GM12801 (cell line): ENCODE data around the gene TMEM271.

ENCODE experiments used
- TF ChIP-seq, protein P1 (sequence below): IDR thresholded peaks from one replicate; pipeline ENCODE4 v1.5.1; 2011; ENCODE audit warnings: control low read depth; ENCODE audit not compliant: insufficient read length; ENCODE audit errors: extremely low read depth

TMEM271 gene

GRCh38 chr4:526189-526909, 49.7 kb downstream of the TMEM271 start:
- TF ChIP-seq, protein P1, sequence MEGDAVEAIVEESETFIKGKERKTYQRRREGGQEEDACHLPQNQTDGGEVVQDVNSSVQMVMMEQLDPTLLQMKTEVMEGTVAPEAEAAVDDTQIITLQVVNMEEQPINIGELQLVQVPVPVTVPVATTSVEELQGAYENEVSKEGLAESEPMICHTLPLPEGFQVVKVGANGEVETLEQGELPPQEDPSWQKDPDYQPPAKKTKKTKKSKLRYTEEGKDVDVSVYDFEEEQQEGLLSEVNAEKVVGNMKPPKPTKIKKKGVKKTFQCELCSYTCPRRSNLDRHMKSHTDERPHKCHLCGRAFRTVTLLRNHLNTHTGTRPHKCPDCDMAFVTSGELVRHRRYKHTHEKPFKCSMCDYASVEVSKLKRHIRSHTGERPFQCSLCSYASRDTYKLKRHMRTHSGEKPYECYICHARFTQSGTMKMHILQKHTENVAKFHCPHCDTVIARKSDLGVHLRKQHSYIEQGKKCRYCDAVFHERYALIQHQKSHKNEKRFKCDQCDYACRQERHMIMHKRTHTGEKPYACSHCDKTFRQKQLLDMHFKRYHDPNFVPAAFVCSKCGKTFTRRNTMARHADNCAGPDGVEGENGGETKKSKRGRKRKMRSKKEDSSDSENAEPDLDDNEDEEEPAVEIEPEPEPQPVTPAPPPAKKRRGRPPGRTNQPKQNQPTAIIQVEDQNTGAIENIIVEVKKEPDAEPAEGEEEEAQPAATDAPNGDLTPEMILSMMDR: no peak

GRCh38 chr4:525660-526059, 50.4 kb downstream of the TMEM271 start:
- TF ChIP-seq, protein P1: no peak

DNA sequence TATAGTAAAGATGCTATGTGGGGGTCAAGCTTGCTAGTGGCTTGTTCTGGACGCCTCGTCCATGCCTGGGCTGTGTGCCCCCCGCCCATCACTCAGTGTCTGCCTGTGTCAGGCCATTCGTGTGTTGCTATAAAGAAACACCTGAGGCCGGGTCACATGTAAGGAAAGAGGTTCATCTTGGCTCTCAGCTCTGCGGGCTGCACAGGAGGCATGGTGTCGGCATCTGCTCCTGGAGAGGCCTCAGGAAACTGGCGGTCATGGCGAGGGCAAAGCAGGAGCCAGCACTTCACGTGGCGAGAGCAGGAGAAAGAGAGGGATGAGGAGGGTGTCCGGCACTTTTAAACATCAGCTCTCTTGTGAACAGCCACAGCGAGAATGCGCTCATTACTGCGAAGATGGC, 51.9 kb downstream of the TMEM271 start:
- TF ChIP-seq, protein P1: no peak
